H1 (cell line): Measurements from ENCODE around the gene VPS11. TPM values are rescaled to one million over a fixed set of nuclear protein-coding genes. Genes with fewer than 3 reads are reported as not detected.

Experiments used
- ASH2L ChIP-seq: fragments of 200-600, 300-600 bp; sonication (generic); IDR thresholded peaks from one replicate; pipeline ENCODE4 v1.7.1; 2017; ENCODE audit warnings: low read length
- BACH1 ChIP-seq: IDR thresholded peaks from 2 replicates; pipeline ENCODE4 v1.6.1; 2012; ENCODE audit warnings: low read length, improper control_type of control experiment
- BCL11A ChIP-seq, 2 experiments: IDR thresholded peaks; one replicate each; pipeline ENCODE4 v1.6.1; 2011; ENCODE audit warnings: low read depth in 2 of 2, low read length in 2 of 2, mild to moderate bottlenecking in 2 of 2
- CHD2 ChIP-seq: IDR thresholded peaks from 2 replicates; pipeline ENCODE4 v1.6.1; 2012; ENCODE audit warnings: low read length, improper control_type of control experiment
- CTBP2 ChIP-seq: IDR thresholded peaks from 2 replicates; pipeline ENCODE4 v1.7.0; 2011; ENCODE audit warnings: borderline replicate concordance, mild to moderate bottlenecking, moderate library complexity, mixed read lengths, low read length; ENCODE audit not compliant: insufficient read depth, insufficient read length
- GABPA ChIP-seq: IDR thresholded peaks from 2 replicates; pipeline ENCODE4 v1.6.1; 2011; ENCODE audit warnings: mild to moderate bottlenecking, low read length, moderate library complexity, borderline replicate concordance; ENCODE audit not compliant: insufficient read depth
- HDAC2 ChIP-seq, 2 experiments: fragments of 300-600 bp in 1 of 2; sonication (generic) in 1 of 2; IDR thresholded peaks; 2 replicates each; pipeline ENCODE4 v1.6.1; 2011 to 2012; ENCODE audit warnings: low read depth in 2 of 2, low read length in 2 of 2, mild to moderate bottlenecking in 2 of 2, moderate library complexity in 2 of 2, borderline replicate concordance in 1 of 2, inconsistent platforms in 1 of 2
- JUND ChIP-seq: IDR thresholded peaks from 2 replicates; pipeline ENCODE4 v1.6.1; 2011; ENCODE audit warnings: mild to moderate bottlenecking, improper control_type of control experiment, low read length
- KDM1A ChIP-seq: fragments of 200-600, 300-600 bp; sonication (generic); IDR thresholded peaks from 2 replicates; pipeline ENCODE4 v1.7.1; 2016; ENCODE audit warnings: mild to moderate bottlenecking, low read length, borderline replicate concordance
- KDM5A ChIP-seq: fragments of 200-600 bp; IDR thresholded peaks from 2 replicates; pipeline ENCODE4 v1.7.1; 2012; ENCODE audit warnings: mild to moderate bottlenecking, low read length, inconsistent platforms, mixed read lengths
- PHF8 ChIP-seq: fragments of 200-600 bp; sonication (generic); conservative IDR thresholded peaks from 2 replicates; pipeline ENCODE4 v1.7.1; 2012; ENCODE audit warnings: low read depth, mild to moderate bottlenecking, inconsistent platforms, low read length, moderate library complexity
- POLR2A ChIP-seq, 2 experiments: IDR thresholded peaks; 1 replicate in 1 of 2; 2 replicates in 1 of 2; pipeline ENCODE4 v1.6.1; 2011; ENCODE audit warnings: low read depth in 2 of 2, low read length in 2 of 2, mild to moderate bottlenecking in 2 of 2; ENCODE audit errors: control extremely low read depth in 1 of 2
- POU5F1 ChIP-seq: IDR thresholded peaks from 2 replicates; pipeline ENCODE4 v1.6.1; 2011; ENCODE audit warnings: low read depth, mild to moderate bottlenecking, low read length, moderate library complexity
- RAD21 ChIP-seq, 2 experiments: IDR thresholded peaks in 1 of 2; conservative IDR thresholded peaks in 1 of 2; 2 replicates each; pipeline ENCODE4 v1.6.1; 2011; ENCODE audit warnings: low read depth in 2 of 2, low read length in 2 of 2, improper control_type of control experiment in 1 of 2, inconsistent platforms in 1 of 2, mild to moderate bottlenecking in 1 of 2, moderate library complexity in 1 of 2
- RNF2 ChIP-seq: fragments of 200-900, 300-1000 bp; sonication (generic); IDR thresholded peaks from 2 replicates; pipeline ENCODE4 v1.7.1; 2016; ENCODE audit warnings: borderline replicate concordance, low read depth, mild to moderate bottlenecking, antibody characterized with exemption, low read length; ENCODE audit not compliant: poor library complexity, severe bottlenecking; ENCODE audit errors: missing control alignments
- RXRA ChIP-seq: IDR thresholded peaks from 2 replicates; pipeline ENCODE4 v1.6.1; 2011; ENCODE audit warnings: low read depth, mild to moderate bottlenecking, low read length, moderate library complexity; ENCODE audit not compliant: insufficient read depth
- SP2 ChIP-seq: IDR thresholded peaks from 2 replicates; pipeline ENCODE4 v1.6.1; 2012; ENCODE audit warnings: mild to moderate bottlenecking, low read length, inconsistent platforms
- TAF1 ChIP-seq: IDR thresholded peaks from 2 replicates; pipeline ENCODE4 v1.6.1; 2011; ENCODE audit warnings: mild to moderate bottlenecking, low read depth, low read length
- TAF7 ChIP-seq: optimal IDR thresholded peaks from 2 replicates; pipeline ENCODE3; 2011; ENCODE audit warnings: low read depth, mild to moderate bottlenecking, inconsistent platforms, low read length, moderate library complexity, borderline replicate concordance
- TBP ChIP-seq: IDR thresholded peaks from 2 replicates; pipeline ENCODE4 v1.6.1; 2011; ENCODE audit warnings: low read depth, low read length, improper control_type of control experiment
- polyA plus RNA-seq, 7 experiments: library from polyadenylated mRNA; depleted of rRNA in 3 of 7; stranded (reverse) in 5 of 7; unstranded in 2 of 7; fragments of >200 nt in 5 of 7; fragments of 200-250 nt in 2 of 7; gene quantifications; 1 replicate in 5 of 7; 2 replicates in 1 of 7; 4 replicates in 1 of 7; pipeline versions ENCODE4 v1.2.1 to v1.2.3, GENCODE V29; 2011 to 2013; ENCODE audit warnings: missing spikeins in 2 of 7, mixed read lengths in 2 of 7
- total RNA-seq: library from RNA; stranded (reverse); fragmentation: NEBNext Ultra II Directional; extraction: Animal tissue kit (Norgen Biotek cat#: 25700); gene quantifications from 2 replicates; pipeline ENCODE4 v1.2.1, GENCODE V29; 2021
- TF ChIP-seq, protein P1 (sequence below), 3 experiments: IDR thresholded peaks; 1 replicate in 2 of 3; 2 replicates in 1 of 3; pipeline versions ENCODE4 v1.5.1 to v1.6.1; 2011; ENCODE audit warnings: low read length in 3 of 3, mild to moderate bottlenecking in 3 of 3, inconsistent platforms in 2 of 3, low read depth in 1 of 3, moderate library complexity in 1 of 3; ENCODE audit not compliant: insufficient read depth in 1 of 3; ENCODE audit errors: control extremely low read depth in 1 of 3

Gene VPS11
- total and polyA plus RNA-seq, 2 of the 8 experiments (the other 6 are each of a cell fraction or from before 2014, with no cell fraction given) = 13.1 to 15.5 TPM

DNA sequence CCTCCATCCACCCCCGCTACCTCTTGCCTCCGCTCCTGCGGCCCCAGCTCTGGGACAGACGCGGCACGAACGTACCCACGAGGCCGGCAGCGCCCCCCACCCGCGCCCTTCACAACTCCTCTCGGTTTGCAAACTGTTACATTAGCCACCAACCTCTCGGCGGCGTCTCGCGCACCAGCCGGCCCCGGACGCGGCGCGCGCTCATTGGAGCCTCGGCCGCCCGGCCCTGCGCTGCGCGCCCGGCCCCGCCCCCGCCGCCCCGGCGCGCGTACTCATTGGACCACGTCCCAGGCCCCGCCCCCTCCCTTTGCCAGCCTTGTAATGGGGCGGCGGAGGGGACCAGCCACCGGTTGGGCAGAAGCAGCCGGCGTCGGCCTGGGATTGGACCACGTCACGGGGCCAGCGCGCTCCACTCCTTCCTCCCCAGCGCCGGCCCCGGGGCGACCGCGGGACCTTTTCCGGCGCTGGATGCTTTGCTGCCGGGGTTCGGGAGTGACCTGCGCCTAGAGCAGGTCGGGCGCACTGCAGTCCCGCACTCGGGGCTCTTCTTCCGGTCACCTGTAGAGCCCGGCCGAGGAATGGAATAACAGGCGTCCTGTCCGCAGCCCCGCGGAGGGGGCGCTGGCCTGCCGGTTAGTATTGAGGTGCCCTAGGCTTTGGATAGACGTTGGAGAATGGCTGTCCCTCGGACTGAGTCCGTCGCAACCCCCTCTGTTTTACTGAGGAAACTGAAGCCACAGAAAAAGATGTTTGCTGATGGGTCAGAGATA is 10.4 kb upstream of the VPS11 start, which contains the start of gene HYOU1 (continued):
- TF ChIP-seq, protein P1, sequence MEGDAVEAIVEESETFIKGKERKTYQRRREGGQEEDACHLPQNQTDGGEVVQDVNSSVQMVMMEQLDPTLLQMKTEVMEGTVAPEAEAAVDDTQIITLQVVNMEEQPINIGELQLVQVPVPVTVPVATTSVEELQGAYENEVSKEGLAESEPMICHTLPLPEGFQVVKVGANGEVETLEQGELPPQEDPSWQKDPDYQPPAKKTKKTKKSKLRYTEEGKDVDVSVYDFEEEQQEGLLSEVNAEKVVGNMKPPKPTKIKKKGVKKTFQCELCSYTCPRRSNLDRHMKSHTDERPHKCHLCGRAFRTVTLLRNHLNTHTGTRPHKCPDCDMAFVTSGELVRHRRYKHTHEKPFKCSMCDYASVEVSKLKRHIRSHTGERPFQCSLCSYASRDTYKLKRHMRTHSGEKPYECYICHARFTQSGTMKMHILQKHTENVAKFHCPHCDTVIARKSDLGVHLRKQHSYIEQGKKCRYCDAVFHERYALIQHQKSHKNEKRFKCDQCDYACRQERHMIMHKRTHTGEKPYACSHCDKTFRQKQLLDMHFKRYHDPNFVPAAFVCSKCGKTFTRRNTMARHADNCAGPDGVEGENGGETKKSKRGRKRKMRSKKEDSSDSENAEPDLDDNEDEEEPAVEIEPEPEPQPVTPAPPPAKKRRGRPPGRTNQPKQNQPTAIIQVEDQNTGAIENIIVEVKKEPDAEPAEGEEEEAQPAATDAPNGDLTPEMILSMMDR (IDR thresholded peaks at IDR 0.05; ENCODE audit: control extremely low read depth in 1 of 3, insufficient read depth in 1 of 3, low read depth in 1 of 3, low read length in 3 of 3) = peak; percentile 28 to 42 (median 40)
- peak; percentile 76 for TF ChIP-seq TAF1
- TF ChIP-seq RAD21 (IDR thresholded peaks at IDR 0.05 in 1 of 2, conservative IDR thresholded peaks at IDR 0.05 in 1 of 2; ENCODE audit: low read depth in 2 of 2, low read length in 2 of 2) = peak in 1 of 2 experiments; percentile 14; a peak in 1 of 4 replicates
- no peak; the same call in 1 of the 2 replicates for TF ChIP-seq CHD2
- peak; percentile 92 for TF ChIP-seq PHF8
- peak; percentile 18 for TF ChIP-seq ASH2L
- TF ChIP-seq BACH1 = no peak
- peak; percentile 49 for TF ChIP-seq TAF7
- TF ChIP-seq HDAC2 (IDR thresholded peaks at IDR 0.05; ENCODE audit: borderline replicate concordance in 1 of 2, low read depth in 2 of 2, low read length in 2 of 2) = 0 out of 4 replicates have a peak, but pooled peaks of 1 of the 2 experiments have one; percentile 54
- TF ChIP-seq SP2 = no peak
- TF ChIP-seq POU5F1 = no peak
- no peak for TF ChIP-seq JUND
- TF ChIP-seq BCL11A (IDR thresholded peaks at IDR 0.05; ENCODE audit: low read depth in 2 of 2, low read length in 2 of 2) = no peak
- no peak for TF ChIP-seq RXRA
- peak; percentile 42 to 66; a peak in 2 of 3 replicates for TF ChIP-seq POLR2A (IDR thresholded peaks at IDR 0.05; ENCODE audit: control extremely low read depth in 1 of 2, low read depth in 2 of 2, low read length in 2 of 2)
- no peak for TF ChIP-seq CTBP2
- peak; percentile 47 for TF ChIP-seq TBP
- no peak for TF ChIP-seq KDM1A
- peak; percentile 21; the same call in 1 of the 2 replicates for TF ChIP-seq GABPA
- TF ChIP-seq KDM5A = no peak
- TF ChIP-seq RNF2 = no peak
